Upper lobe of left lung (tissue), 6 donors: ENCODE measurements around the gene AAMP. TPM values are rescaled to one million over a fixed set of nuclear protein-coding genes. Genes with fewer than 3 reads are reported as not detected.

Experiments
- ATAC-seq, 2 donors: fragments of 200-7000 bp; cut with Tn5 transposase; one replicate each; pipeline ENCODE4 v1.9.1; 2022; ENCODE audit warnings: mild to moderate bottlenecking in 2 of 2, moderate library complexity in 2 of 2; ENCODE audit not compliant: low FRiP score in 2 of 2
- DNase-seq, 2 donors: peaks; one replicate each; pipeline ENCODE4 v3.0.0-alpha.2; 2019 to 2020
- H3K27ac ChIP-seq, 4 donors: fragments of 200-600 bp; sonication (generic); one replicate each; pipeline ENCODE4 v1.5.1; 2016 to 2019
- H3K27me3 ChIP-seq, 4 donors: fragments of 200-600 bp; sonication (generic); one replicate each; pipeline ENCODE4 v1.5.1; 2017 to 2019
- H3K36me3 ChIP-seq, 4 donors: fragments of 200-600 bp; sonication (generic); one replicate each; pipeline ENCODE4 v1.5.1; 2016 to 2019
- H3K4me1 ChIP-seq, 4 donors: fragments of 200-600 bp; sonication (generic); one replicate each; pipeline ENCODE4 v1.5.1; 2018 to 2019
- H3K4me3 ChIP-seq, 4 donors: fragments of 200-600 bp; sonication (generic); one replicate each; pipeline ENCODE4 v1.5.1; 2017 to 2019; ENCODE audit warnings: mild to moderate bottlenecking in 2 of 4, moderate library complexity in 1 of 4
- H3K9me3 ChIP-seq, 4 donors: fragments of 200-600 bp; sonication (generic); one replicate each; pipeline ENCODE4 v1.5.1; 2018 to 2019
- EP300 ChIP-seq, 4 donors: sonication (generic); formaldehyde crosslinking; IDR thresholded peaks; one replicate each; pipeline ENCODE4 v1.5.1; 2017; ENCODE audit warnings: antibody characterized with exemption in 4 of 4, control low read depth in 2 of 4
- POLR2A ChIP-seq, 4 donors: fragments of 450-650 bp; IDR thresholded peaks; one replicate each; pipeline ENCODE4 v1.5.1; 2016 to 2017; ENCODE audit warnings: antibody characterized with exemption in 4 of 4, mild to moderate bottlenecking in 2 of 4
- POLR2AphosphoS5 ChIP-seq, 2 donors: sonication (generic); formaldehyde crosslinking; IDR thresholded peaks; one replicate each; pipeline ENCODE4 v1.5.1; 2017; ENCODE audit warnings: antibody characterized with exemption in 2 of 2
- WGBS, 2 donors: methylation state at CpG; one replicate each; pipeline ENCODE4 v1.1.5; 2017 to 2018; 5-methylcytosine and 5-hydroxymethylcytosine counted together
- total RNA-seq, 6 donors: library from RNA; depleted of rRNA in 4 of 6; stranded (reverse); fragments of >200 nt in 4 of 6; gene quantifications; one replicate each; pipeline versions ENCODE4 v1.1.0 to v1.2.1, GENCODE V29; 2016 to 2021
- TF ChIP-seq, protein P1 (sequence below), 6 experiments: fragments of 450-650 bp in 4 of 6; fragments of 200-600 bp in 2 of 6; sonication (generic) in 2 of 6; IDR thresholded peaks; one replicate each; pipeline ENCODE4 v1.5.1; 2016 to 2019; ENCODE audit warnings: antibody characterized with exemption in 6 of 6
- donor health status: DM: no; HTN: no; CAD: no; lungs with moderate emphysema.
- donor health status: DM: no; HTN: yes; CAD: no; lungs with severe emphysema.

AAMP gene, protein sequence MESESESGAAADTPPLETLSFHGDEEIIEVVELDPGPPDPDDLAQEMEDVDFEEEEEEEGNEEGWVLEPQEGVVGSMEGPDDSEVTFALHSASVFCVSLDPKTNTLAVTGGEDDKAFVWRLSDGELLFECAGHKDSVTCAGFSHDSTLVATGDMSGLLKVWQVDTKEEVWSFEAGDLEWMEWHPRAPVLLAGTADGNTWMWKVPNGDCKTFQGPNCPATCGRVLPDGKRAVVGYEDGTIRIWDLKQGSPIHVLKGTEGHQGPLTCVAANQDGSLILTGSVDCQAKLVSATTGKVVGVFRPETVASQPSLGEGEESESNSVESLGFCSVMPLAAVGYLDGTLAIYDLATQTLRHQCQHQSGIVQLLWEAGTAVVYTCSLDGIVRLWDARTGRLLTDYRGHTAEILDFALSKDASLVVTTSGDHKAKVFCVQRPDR
- 100 to 1,000 TPM in 4 of 6 donors, 10 to 100 TPM in 2; 67.1 to 168 (median 118) TPM for total RNA-seq

DNA sequence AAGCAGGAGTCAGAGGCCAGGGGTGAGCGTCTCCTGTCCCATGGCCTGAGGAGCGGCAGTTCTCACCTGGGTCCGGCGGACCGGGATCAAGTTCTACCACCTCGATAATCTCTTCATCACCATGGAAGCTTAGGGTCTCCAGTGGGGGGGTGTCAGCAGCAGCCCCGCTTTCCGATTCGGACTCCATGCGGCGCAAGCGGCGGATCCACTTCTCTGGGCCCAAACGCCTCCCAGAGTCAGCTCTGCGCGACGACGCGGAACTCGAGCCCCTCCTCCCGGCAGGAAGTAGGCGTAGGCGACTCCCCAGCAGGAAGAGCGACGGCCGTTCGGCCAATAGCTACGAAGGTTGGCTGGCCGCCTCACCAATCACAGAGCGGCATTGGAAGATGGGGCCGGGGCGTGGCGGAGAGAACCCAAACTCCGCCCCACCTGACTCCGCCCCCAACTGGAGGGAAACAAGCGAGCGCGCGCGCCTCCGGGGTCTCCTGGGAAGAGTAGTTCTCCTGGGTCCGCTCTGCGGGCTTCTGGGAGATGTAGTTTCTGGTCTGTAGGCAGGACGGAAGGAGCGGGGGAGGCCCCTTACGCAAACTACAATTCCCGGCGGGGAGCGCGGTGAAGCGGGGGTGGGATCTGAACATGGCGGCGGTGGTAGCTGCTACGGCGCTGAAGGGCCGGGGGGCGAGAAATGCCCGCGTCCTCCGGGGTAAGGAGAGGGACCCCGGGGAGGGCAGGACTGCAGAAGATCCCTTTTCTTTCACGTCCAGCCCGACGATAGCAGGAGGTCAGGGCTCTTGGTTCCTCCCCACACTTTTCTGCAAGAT, at the start of gene AAMP, which contains the start of gene PNKD:
AAMP (minus strand) TSS at position 238 of the 821 bp plus-strand sequence; CDS start at position 187, 51 bp downstream.
PNKD (plus strand) TSS at position 620 of the 821 bp plus-strand sequence; CDS start at position 637, 17 bp downstream.
- Histone ChIP-seq H3K36me3 (peaks cover 16 to 53% (median 41%) of the 10 kb centered on the region in 4 donors), H3K4me1 (peaks cover 42 to 61% (median 47%) of the 10 kb centered on the region in 4 donors), H3K9me3 (no peaks in the 10 kb centered on the region), H3K4me3 (peak within 1 kb of the TSS; percentile 69 to 82 (median 75)), H3K27ac (peak within 1 kb of the TSS; percentile 72 to 89 (median 80)), H3K27me3 (no peaks in the 10 kb centered on the region)
- WGBS, 2 donors: 0% methylated on average over 25 to 41 of the region's 64 CpGs
- peak; percentile 98 to 100 for DNase-seq
- TF ChIP-seq POLR2A (IDR thresholded peaks at IDR 0.05) (peak in 3 of 4 donors; percentile 33 to 85 (median 66)), EP300 (IDR thresholded peaks at IDR 0.05) (peak in 1 of 4 donors; percentile 5), POLR2AphosphoS5 (IDR thresholded peaks at IDR 0.05) (peak; percentile 74 to 86)
- TF ChIP-seq, protein P1, sequence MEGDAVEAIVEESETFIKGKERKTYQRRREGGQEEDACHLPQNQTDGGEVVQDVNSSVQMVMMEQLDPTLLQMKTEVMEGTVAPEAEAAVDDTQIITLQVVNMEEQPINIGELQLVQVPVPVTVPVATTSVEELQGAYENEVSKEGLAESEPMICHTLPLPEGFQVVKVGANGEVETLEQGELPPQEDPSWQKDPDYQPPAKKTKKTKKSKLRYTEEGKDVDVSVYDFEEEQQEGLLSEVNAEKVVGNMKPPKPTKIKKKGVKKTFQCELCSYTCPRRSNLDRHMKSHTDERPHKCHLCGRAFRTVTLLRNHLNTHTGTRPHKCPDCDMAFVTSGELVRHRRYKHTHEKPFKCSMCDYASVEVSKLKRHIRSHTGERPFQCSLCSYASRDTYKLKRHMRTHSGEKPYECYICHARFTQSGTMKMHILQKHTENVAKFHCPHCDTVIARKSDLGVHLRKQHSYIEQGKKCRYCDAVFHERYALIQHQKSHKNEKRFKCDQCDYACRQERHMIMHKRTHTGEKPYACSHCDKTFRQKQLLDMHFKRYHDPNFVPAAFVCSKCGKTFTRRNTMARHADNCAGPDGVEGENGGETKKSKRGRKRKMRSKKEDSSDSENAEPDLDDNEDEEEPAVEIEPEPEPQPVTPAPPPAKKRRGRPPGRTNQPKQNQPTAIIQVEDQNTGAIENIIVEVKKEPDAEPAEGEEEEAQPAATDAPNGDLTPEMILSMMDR (IDR thresholded peaks at IDR 0.05): peak in 4 of 6 experiments; percentile 17 to 51 (median 28)
- ATAC-seq: peak; percentile 95 to 98

DNA sequence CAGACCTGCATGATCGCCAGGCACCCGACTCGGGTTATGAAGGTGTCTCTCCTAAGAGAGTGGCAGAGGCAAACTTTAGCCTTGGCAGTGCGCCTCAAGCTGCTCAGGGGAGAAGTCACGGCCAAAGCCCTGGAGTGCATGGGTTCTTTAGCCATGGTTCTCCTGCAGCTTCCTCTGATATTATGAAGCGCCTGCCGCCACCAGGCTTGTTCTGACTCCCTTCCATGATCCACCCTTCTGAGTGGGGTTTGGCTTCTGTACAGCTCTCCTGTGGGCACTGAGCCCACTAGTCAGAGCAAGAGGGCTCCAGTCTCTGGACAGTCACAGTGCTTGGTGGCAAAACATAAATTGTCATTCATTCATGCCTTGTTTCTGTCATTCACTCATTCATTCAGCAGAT, 48.3 kb upstream of the AAMP start:
- DNase-seq (no peak), ATAC-seq (no peak)
- H3K27ac ChIP-seq: no peak overlapping the region
- peaks cover 14 to 26% (median 19%) of the 10 kb centered on the region in 4 donors for H3K4me1 ChIP-seq
- no peaks in the 10 kb centered on the region for H3K9me3 ChIP-seq
- no peaks in the 10 kb centered on the region for H3K36me3 ChIP-seq
- TF ChIP-seq POLR2AphosphoS5 (IDR thresholded peaks at IDR 0.05) (no peak), EP300 (IDR thresholded peaks at IDR 0.05) (no peak), POLR2A (IDR thresholded peaks at IDR 0.05) (no peak)
- TF ChIP-seq, protein P1 (IDR thresholded peaks at IDR 0.05): no peak
- H3K27me3 ChIP-seq: no peaks in the 10 kb centered on the region
- WGBS, 2 donors: 78 to 80% methylated on average over 1 to 7 of the region's 7 CpGs
- no peak overlapping the region for H3K4me3 ChIP-seq

DNA sequence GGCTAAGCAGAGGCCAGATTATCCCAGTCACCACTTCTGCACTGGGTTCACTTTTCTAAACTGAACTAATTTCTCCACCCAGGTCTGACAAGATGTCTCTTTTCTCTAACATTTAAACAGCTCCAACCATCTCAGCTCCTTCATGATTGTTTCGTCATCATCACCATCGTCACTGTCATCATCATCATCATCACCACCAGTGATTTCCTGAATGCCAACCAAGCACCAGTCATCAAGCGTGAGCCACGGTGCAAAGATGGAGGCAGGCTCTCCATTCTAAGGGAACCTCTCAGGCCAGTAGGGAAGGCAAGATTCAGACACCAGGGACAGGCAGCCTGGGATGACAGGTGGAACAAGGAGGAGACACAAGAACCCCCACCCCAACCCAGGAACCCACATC, 47.9 kb upstream of the AAMP start:
- no peak for ATAC-seq
- Histone ChIP-seq H3K4me1 (peaks cover 14 to 27% (median 19%) of the 10 kb centered on the region in 4 donors), H3K4me3 (no peak overlapping the region), H3K27me3 (no peaks in the 10 kb centered on the region), H3K9me3 (no peaks in the 10 kb centered on the region), H3K27ac (peak overlapping the region in 2 of 4 donors; percentile 66 to 78), H3K36me3 (no peaks in the 10 kb centered on the region)
- TF ChIP-seq POLR2AphosphoS5 (IDR thresholded peaks at IDR 0.05): no peak
- no peak for TF ChIP-seq POLR2A (IDR thresholded peaks at IDR 0.05)
- TF ChIP-seq, protein P1 (IDR thresholded peaks at IDR 0.05): no peak
- TF ChIP-seq EP300 (IDR thresholded peaks at IDR 0.05): no peak
- DNase-seq: no peak
- WGBS, 2 donors: 76 to 77% methylated on average over 4 of the region's 4 CpGs

DNA sequence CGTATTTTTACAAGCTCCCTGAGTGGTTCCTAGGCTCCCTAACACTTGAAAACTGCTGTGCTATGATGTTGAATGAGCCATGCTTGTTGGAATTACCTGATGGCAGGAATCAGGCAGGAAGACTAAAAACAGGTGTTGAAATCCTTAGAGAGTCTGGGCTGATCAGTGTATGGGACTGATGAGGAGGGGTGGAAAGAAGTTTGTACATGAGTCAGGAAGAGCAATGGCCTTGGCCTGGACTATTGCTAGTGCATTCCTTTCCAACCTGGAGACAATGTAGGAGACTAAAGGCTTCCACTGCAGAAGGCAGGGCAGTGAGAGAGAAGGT, 47.3 kb upstream of the AAMP start:
- DNase-seq (no peak), ATAC-seq (no peak)
- H3K27me3 ChIP-seq: no peaks in the 10 kb centered on the region
- H3K27ac ChIP-seq: peak overlapping the region; percentile 65 to 78 (median 68)
- no peaks in the 10 kb centered on the region for H3K9me3 ChIP-seq
- WGBS, 2 donors: 71 to 100% methylated on average over 1 of the region's 1 CpG
- no peak for TF ChIP-seq POLR2A (IDR thresholded peaks at IDR 0.05)
- TF ChIP-seq POLR2AphosphoS5 (IDR thresholded peaks at IDR 0.05): no peak
- TF ChIP-seq, protein P1 (IDR thresholded peaks at IDR 0.05): no peak
- peaks cover 8 to 27% (median 15%) of the 10 kb centered on the region in 4 donors for H3K4me1 ChIP-seq
- no peaks in the 10 kb centered on the region for H3K36me3 ChIP-seq
- no peak overlapping the region for H3K4me3 ChIP-seq
